ENCODE results near the gene DNAJC6. TPM values are rescaled to one million over a fixed set of nuclear protein-coding genes. Genes with fewer than 3 reads are reported as not detected.
A peak's percentile ranks its signal among the peaks of the same experiment; 100 is the strongest.
"Not testable (repeated sequence)": the region's sequence is repeated elsewhere in the genome, so short reads cannot be mapped to it uniquely, and the experiment has no call there.

The DNAJC6 gene
- total RNA-seq, 2 experiments from 2014 or later, result 1.9 TPM

DNA sequence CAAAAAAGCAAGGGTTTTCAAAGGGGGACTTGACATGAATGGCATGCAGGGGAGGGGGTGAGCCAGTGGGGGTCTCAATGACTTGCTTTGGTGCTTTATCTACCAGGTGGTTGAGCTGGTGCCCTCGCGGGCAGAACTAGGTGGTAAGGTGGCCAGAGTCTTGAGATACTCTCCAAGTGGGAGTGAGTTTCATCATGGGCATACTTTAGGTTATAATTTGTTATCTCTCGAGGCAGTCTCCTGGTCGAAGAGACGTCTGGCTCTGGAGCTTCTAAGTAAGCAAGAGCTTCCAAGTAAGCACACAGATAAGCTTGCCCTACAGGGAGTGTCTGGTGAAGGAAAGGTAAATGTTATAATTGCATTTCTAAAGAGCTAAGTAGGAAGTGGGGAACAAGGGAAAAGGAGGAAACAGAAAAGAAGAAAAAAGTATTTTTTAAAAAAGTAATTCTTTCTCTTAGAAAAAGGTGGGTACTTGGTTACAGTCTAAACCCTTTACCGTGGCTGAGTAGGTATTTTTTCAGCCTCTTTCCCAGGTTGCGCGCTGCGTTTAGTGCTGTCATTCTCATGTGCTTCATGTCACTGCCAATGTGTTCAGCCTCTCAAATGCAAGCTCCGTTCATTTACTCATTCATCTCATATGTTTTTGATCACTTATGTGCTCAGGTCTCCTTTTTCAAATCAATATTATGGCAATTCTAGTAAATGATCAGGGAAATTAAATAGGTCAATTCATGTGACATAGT is 31.6 kb upstream of the DNAJC6 start:
- peaks cover 14% of the 10 kb centered on the region for H3K27me3 Mint-ChIP-seq

DNA sequence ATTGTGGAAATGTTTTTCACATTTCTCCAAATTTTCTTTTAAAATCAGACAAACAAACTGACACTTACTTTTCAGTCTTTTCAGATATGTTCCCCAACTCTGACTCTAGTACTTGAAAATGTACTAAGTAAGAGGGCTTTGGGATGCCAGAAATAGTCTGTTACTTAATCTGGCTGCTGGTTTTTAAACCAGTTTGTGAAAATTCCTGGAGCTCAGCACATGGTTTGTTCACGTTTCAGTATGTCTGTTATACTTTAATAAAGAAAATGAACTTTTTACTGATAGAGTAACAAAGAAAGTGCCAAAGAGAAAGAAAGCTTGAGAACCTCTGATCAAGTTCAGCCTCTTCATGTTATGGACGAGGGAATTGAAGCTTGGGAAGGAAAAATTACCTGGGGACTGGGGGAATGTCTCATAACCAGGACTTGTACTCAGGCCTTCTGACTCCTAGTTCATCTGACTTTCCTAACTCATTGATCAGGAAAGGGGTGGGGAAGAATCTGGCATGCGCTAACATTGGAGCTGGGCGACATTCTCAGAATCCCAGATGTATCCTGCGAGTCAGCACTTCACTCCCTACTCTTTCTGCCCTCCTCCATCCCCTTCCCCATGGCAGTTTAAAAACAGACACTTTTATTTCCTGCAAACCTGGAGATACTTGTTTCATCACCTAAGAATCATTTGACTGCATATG is 30.8 kb upstream of the DNAJC6 start:
- no peaks in the 10 kb centered on the region for H3K4me1 Mint-ChIP-seq
- peaks cover 14% of the 10 kb centered on the region for H3K27me3 Mint-ChIP-seq
- ChIA-PET CTCF (interaction anchor here (1.0 to 1.3 kb wide), 3 partner anchors 9 to 21 kb away, joined by 3 read pairs; no protein-coding TSS in a partner anchor), POLR2A (no interaction called here)
- no peak overlapping the region for H3K4me3 Mint-ChIP-seq
- H3K9me3 Mint-ChIP-seq, result no peaks in the 10 kb centered on the region
- no peaks in the 10 kb centered on the region for H3K36me3 Mint-ChIP-seq (ENCODE audit: low read depth)
- H3K27ac Mint-ChIP-seq, result no peak overlapping the region
- DNase-seq, result no peak

More for the DNA sequence above, 31.6 kb upstream of the DNAJC6 start:
- Mint-ChIP-seq H3K36me3 (ENCODE audit: low read depth) (no peaks in the 10 kb centered on the region), H3K27ac (no peak overlapping the region), H3K9me3 (no peaks in the 10 kb centered on the region), H3K4me3 (no peak overlapping the region), H3K4me1 (no peaks in the 10 kb centered on the region)
- CTCF ChIA-PET, result interaction anchor here (1.0 to 1.3 kb wide), 3 partner anchors 8 to 20 kb away, joined by 3 read pairs; no protein-coding TSS in a partner anchor
- POLR2A ChIA-PET, result interaction anchor here (0.7 kb wide), 1 partner anchor 221 kb away, joined by 4 read pairs; no protein-coding TSS in a partner anchor
- DNase-seq, result no peak

GRCh38 chr1:65279070-65279779 is 30.1 kb upstream of the DNAJC6 start:
- H3K4me1 Mint-ChIP-seq, result no peaks in the 10 kb centered on the region
- H3K27ac Mint-ChIP-seq, result no peak overlapping the region
- DNase-seq, result no peak
- H3K27me3 Mint-ChIP-seq, result peaks cover 14% of the 10 kb centered on the region
- no peaks in the 10 kb centered on the region for H3K9me3 Mint-ChIP-seq
- no peaks in the 10 kb centered on the region for H3K36me3 Mint-ChIP-seq (ENCODE audit: low read depth)
- CTCF ChIA-PET, result interaction anchor here (1.0 kb wide), 1 partner anchor 13 kb away, joined by 3 read pairs; no protein-coding TSS in a partner anchor
- POLR2A ChIA-PET, result no interaction called here
- no peak overlapping the region for H3K4me3 Mint-ChIP-seq

DNA sequence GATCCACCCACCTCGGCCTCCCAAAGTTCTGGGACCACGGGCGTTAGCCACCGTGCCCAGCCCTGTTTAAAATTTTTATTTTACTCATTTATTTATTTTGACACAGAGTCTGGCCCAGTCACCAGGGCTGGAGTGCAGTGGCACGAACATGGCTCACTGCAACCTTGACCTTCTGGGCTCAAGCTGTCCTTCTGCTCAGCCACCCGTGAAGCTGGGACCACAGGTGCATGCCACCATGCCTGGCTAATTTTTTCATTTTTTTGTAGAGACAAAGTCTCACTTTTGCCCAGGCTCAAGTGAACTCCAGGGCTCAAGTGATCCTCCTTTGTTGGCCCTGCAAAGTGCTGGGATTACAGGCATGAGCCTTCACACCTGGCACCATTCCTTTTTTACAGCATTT is 27.5 kb upstream of the DNAJC6 start:
- no peak overlapping the region for H3K4me3 Mint-ChIP-seq
- no peaks in the 10 kb centered on the region for H3K9me3 Mint-ChIP-seq
- H3K27ac Mint-ChIP-seq, result no peak overlapping the region
- H3K27me3 Mint-ChIP-seq, result peaks cover 4% of the 10 kb centered on the region
- no peaks in the 10 kb centered on the region for H3K4me1 Mint-ChIP-seq
- no peak for DNase-seq
- ChIA-PET POLR2A (interaction anchor here (0.6 kb wide), 1 partner anchor 35 kb away, joined by 3 read pairs; no protein-coding TSS in a partner anchor), CTCF (no interaction called here)
- no peaks in the 10 kb centered on the region for H3K36me3 Mint-ChIP-seq (ENCODE audit: low read depth)

DNA sequence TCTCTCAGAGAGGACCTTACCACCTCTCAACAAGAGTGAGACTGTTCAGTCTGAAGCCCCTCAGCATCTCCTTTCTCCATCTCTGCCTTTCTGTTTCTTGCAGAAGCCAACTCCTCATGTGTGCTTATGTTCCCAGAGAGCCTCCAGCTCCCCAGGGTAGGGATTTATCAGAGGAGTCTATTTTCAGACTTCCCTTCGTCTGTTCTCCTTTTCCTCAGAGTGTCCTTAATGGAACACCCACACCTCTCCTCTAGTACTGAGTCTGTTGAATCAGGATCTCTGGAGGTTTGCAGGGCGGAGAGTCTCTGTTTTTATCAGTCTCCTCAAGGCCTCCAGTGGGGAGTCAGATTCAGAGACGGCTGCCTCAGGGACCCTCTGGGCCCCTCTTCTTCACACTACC is 25.1 kb upstream of the DNAJC6 start:
- Mint-ChIP-seq H3K9me3 (no peaks in the 10 kb centered on the region), H3K27me3 (no peaks in the 10 kb centered on the region), H3K27ac (no peak overlapping the region), H3K4me3 (no peak overlapping the region), H3K4me1 (no peaks in the 10 kb centered on the region), H3K36me3 (ENCODE audit: low read depth) (no peaks in the 10 kb centered on the region)
- no peak for DNase-seq
- CTCF ChIA-PET, result interaction anchor here (0.7 kb wide), 1 partner anchor 972 kb away, joined by 3 read pairs; no protein-coding TSS in a partner anchor
- POLR2A ChIA-PET, result no interaction called here

GRCh38 chr1:65289449-65289848 is 19.9 kb upstream of the DNAJC6 start:
- H3K9me3 Mint-ChIP-seq, result no peaks in the 10 kb centered on the region
- no peaks in the 10 kb centered on the region for H3K36me3 Mint-ChIP-seq (ENCODE audit: low read depth)
- ChIA-PET POLR2A (no interaction called here), CTCF (no interaction called here)
- DNase-seq, result no peak
- no peaks in the 10 kb centered on the region for H3K4me1 Mint-ChIP-seq
- H3K4me3 Mint-ChIP-seq, result no peak overlapping the region
- H3K27ac Mint-ChIP-seq, result no peak overlapping the region
- no peaks in the 10 kb centered on the region for H3K27me3 Mint-ChIP-seq

GRCh38 chr1:65291818-65292217 is 17.5 kb upstream of the DNAJC6 start:
- H3K27me3 Mint-ChIP-seq; H3K4me3 Mint-ChIP-seq; DNase-seq; H3K36me3 Mint-ChIP-seq (ENCODE audit: low read depth); H3K27ac Mint-ChIP-seq; H3K9me3 Mint-ChIP-seq; POLR2A ChIA-PET; H3K4me1 Mint-ChIP-seq: not testable (repeated sequence)
- CTCF ChIA-PET, result interaction anchor here (1.0 kb wide), 1 partner anchor 16 kb away, joined by 3 read pairs; no protein-coding TSS in a partner anchor

DNA sequence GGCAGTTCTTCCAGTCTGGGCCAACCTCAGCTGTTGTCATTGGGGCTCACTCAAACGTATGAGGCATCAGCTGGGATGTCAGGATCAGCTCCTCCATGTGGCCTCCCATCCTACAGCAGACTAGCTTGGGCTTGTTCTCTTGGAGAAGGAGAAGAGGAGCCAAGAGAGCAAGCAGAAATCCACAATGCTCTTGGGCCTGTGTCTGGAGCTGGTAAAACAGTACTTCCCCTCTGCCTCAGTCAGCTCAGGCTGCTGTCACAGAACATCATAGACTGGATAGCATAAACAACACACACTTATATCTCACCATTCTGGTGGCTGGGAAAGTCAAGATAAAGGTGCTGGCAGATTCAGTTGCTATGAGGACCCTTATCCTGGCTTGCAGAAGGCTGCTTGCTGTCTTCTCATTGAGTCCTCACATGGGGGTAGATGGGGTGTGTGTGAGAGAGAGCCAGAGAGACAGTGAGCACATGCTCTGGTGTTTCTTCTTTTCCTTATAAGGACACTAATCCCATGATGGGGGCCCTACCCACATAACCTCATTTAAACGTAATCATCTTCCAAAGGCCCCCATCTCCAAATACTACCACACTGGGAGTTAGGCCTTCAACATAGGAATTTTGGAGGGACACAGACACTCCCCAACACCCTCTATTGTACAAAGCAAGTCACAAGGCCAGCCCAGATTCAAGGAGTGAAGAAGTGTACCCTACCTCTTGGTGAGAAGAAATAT is 16.3 kb upstream of the DNAJC6 start:
- no peak overlapping the region for H3K27ac Mint-ChIP-seq
- H3K4me3 Mint-ChIP-seq, result no peak overlapping the region
- no peaks in the 10 kb centered on the region for H3K4me1 Mint-ChIP-seq
- peaks cover 4% of the 10 kb centered on the region for H3K27me3 Mint-ChIP-seq
- DNase-seq, result no peak
- H3K9me3 Mint-ChIP-seq, result peaks cover 2% of the 10 kb centered on the region
- CTCF ChIA-PET, result no interaction called here
- no peaks in the 10 kb centered on the region for H3K36me3 Mint-ChIP-seq (ENCODE audit: low read depth)
- POLR2A ChIA-PET, result no interaction called here

GRCh38 chr1:65297706-65298105 is 11.6 kb upstream of the DNAJC6 start:
- Mint-ChIP-seq H3K27ac (no peak overlapping the region), H3K36me3 (ENCODE audit: low read depth) (no peaks in the 10 kb centered on the region), H3K4me1 (no peaks in the 10 kb centered on the region), H3K27me3 (peaks cover 4% of the 10 kb centered on the region), H3K9me3 (peaks cover 2% of the 10 kb centered on the region), H3K4me3 (no peak overlapping the region)
- ChIA-PET POLR2A (no interaction called here), CTCF (no interaction called here)
- no peak for DNase-seq

GRCh38 chr1:65299328-65299727 is 10.0 kb upstream of the DNAJC6 start:
- Mint-ChIP-seq H3K9me3 (peaks cover 2% of the 10 kb centered on the region), H3K36me3 (ENCODE audit: low read depth) (no peaks in the 10 kb centered on the region), H3K27me3 (peaks cover 4% of the 10 kb centered on the region), H3K4me1 (no peaks in the 10 kb centered on the region), H3K4me3 (no peak overlapping the region), H3K27ac (no peak overlapping the region)
- ChIA-PET POLR2A (no interaction called here), CTCF (interaction anchor here (0.8 to 0.9 kb wide), 2 partner anchors 10 to 55 kb away, joined by 3 to 4 read pairs; partner anchors contain the start of gene DNAJC6)
- no peak for DNase-seq

- H3K9me3 Mint-ChIP-seq, result no peaks in the 10 kb centered on the region
- H3K4me1 Mint-ChIP-seq, result peaks cover 9% of the 10 kb centered on the region
- DNase-seq, result no peak
- peaks cover 42% of the 10 kb centered on the region for H3K27me3 Mint-ChIP-seq
- ChIA-PET CTCF (no interaction called here), POLR2A (no interaction called here)
- H3K4me3 Mint-ChIP-seq, result peak overlapping the region; percentile 17
- no peak overlapping the region for H3K27ac Mint-ChIP-seq
- H3K36me3 Mint-ChIP-seq (ENCODE audit: low read depth), result no peaks in the 10 kb centered on the region
These were observed 501 bp upstream of the DNAJC6 start for GRCh38 chr1:65308781-65309303.

DNA sequence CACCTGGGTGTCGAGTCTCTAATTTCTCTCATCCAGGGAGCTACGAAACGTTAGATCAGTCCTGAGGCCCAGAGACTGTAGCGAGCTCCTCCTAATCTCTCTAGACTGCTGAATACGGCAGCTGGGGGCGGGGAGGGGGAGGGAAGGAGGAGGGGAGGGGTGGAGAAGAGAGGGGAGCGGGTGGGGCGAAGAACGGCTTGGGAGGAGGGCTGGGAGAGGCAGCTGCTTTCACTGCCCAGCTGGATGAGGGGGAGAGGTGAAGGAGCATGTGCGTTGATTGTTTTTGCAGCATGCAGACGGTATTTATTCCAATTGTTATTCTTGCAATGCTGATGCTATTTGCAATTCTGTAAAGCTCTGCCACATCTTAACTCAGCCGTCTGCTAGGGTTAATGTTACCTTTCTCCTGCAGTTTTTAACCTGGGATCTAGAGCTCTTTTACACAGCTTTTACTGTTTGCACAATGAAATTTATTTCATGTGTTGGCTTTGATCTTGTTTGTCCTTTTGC is 790 bp downstream of the DNAJC6 start:
- Mint-ChIP-seq H3K4me1 (peaks cover 9% of the 10 kb centered on the region), H3K27me3 (peaks cover 42% of the 10 kb centered on the region), H3K9me3 (no peaks in the 10 kb centered on the region), H3K36me3 (ENCODE audit: low read depth) (no peaks in the 10 kb centered on the region), H3K27ac (no peak overlapping the region), H3K4me3 (no peak overlapping the region)
- ChIA-PET CTCF (interaction anchor here (1.1 to 1.5 kb wide), 4 partner anchors 10 to 378 kb away, joined by 3 to 6 read pairs (median 4); no protein-coding TSS in a partner anchor), POLR2A (interaction anchor here (0.6 kb wide), 1 partner anchor 308 kb away, joined by 3 read pairs; no protein-coding TSS in a partner anchor)
- DNase-seq, result no peak
